ENCODE data around the gene CAMK4.

The CAMK4 gene

GRCh38 chr5:111494355-111494999 is 270.3 kb downstream of the CAMK4 start:
- TF ChIP-seq CTCF (IDR thresholded peaks at IDR 0.05; ENCODE audit: control insufficient read depth, insufficient read depth, low read depth, low read length, missing control alignments) = no peak
- no peak overlapping the region for H3K4me3 ChIP-seq (ENCODE audit: control insufficient read depth, low read depth, low read length)
- DNase-seq (ENCODE audit: low read depth) = no peak

- no peak for DNase-seq (ENCODE audit: low read depth)
- no peak for TF ChIP-seq CTCF (IDR thresholded peaks at IDR 0.05; ENCODE audit: control insufficient read depth, insufficient read depth, low read depth, low read length, missing control alignments)
- H3K4me3 ChIP-seq (ENCODE audit: control insufficient read depth, low read depth, low read length) = no peak overlapping the region
Measured at GRCh38 chr5:111495159-111495558, 271.0 kb downstream of the CAMK4 start.

- no peak overlapping the region for H3K4me3 ChIP-seq (ENCODE audit: control insufficient read depth, low read depth, low read length)
- DNase-seq (ENCODE audit: low read depth) = no peak
- TF ChIP-seq CTCF (IDR thresholded peaks at IDR 0.05; ENCODE audit: control insufficient read depth, insufficient read depth, low read depth, low read length, missing control alignments) = no peak
Measured at GRCh38 chr5:111498346-111498745, 274.2 kb downstream of the CAMK4 start.

- H3K4me3 ChIP-seq (ENCODE audit: control insufficient read depth, low read depth, low read length) = no peak overlapping the region
- no peak for DNase-seq (ENCODE audit: low read depth)
- no peak for TF ChIP-seq CTCF (IDR thresholded peaks at IDR 0.05; ENCODE audit: control insufficient read depth, insufficient read depth, low read depth, low read length, missing control alignments)
Measured at GRCh38 chr5:111502956-111503355, 278.8 kb downstream of the CAMK4 start.

- no peak overlapping the region for H3K4me3 ChIP-seq (ENCODE audit: control insufficient read depth, low read depth, low read length)
- DNase-seq (ENCODE audit: low read depth) = no peak
- TF ChIP-seq CTCF (IDR thresholded peaks at IDR 0.05; ENCODE audit: control insufficient read depth, insufficient read depth, low read depth, low read length, missing control alignments) = no peak
Measured at GRCh38 chr5:111505096-111505495, 280.9 kb downstream of the CAMK4 start.

GRCh38 chr5:111507276-111507675 is 283.1 kb downstream of the CAMK4 start:
- DNase-seq (ENCODE audit: low read depth) = no peak
- no peak overlapping the region for H3K4me3 ChIP-seq (ENCODE audit: control insufficient read depth, low read depth, low read length)
- TF ChIP-seq CTCF (IDR thresholded peaks at IDR 0.05; ENCODE audit: control insufficient read depth, insufficient read depth, low read depth, low read length, missing control alignments) = no peak
